DND-41 (cell line): ENCODE data around the gene LRIT1.

Experiments used
- ATAC-seq: fragments of 200-7000 bp; cut with Tn5 transposase; 3 replicates; pipeline ENCODE4 v1.9.1; 2021; ENCODE audit warnings: low read depth; ENCODE audit not compliant: insufficient read depth
- DNase-seq: peaks from one replicate; pipeline ENCODE4 v3.0.0-alpha.2; 2020
- H2AFZ ChIP-seq: 2 replicates; pipeline ENCODE4 v1.6.0; 2012; ENCODE audit warnings: low read depth, low read length
- H3K27ac ChIP-seq: 2 replicates; pipeline ENCODE4 v1.5.1; 2012; ENCODE audit warnings: low read length, inconsistent platforms
- H3K27me3 ChIP-seq: fragments of 200-600 bp; sonication (generic); 2 replicates; pipeline ENCODE4 v1.6.0; 2012; ENCODE audit warnings: low read length, mild to moderate bottlenecking, inconsistent platforms; ENCODE audit not compliant: insufficient read depth, poor library complexity
- H3K36me3 ChIP-seq: 2 replicates; pipeline ENCODE4 v1.5.1; 2012; ENCODE audit warnings: low read length, inconsistent platforms; ENCODE audit not compliant: insufficient read depth
- H3K4me1 ChIP-seq: 2 replicates; pipeline ENCODE4 v1.5.1; 2012; ENCODE audit warnings: mild to moderate bottlenecking, low read length; ENCODE audit not compliant: insufficient read depth
- H3K4me2 ChIP-seq: 2 replicates; pipeline ENCODE4 v1.6.0; 2012; ENCODE audit warnings: mild to moderate bottlenecking, moderate library complexity, low read length, inconsistent platforms; ENCODE audit not compliant: insufficient read depth
- H3K4me3 ChIP-seq, 2 experiments: fragments of 200-600 bp in 1 of 2; shearing (Covaris generic) in 1 of 2; 2 replicates each; pipeline ENCODE4 v1.5.1; 2012 to 2016; ENCODE audit warnings: inconsistent platforms in 2 of 2, low read length in 2 of 2, mild to moderate bottlenecking in 2 of 2, low read depth in 1 of 2, moderate library complexity in 1 of 2
- H3K79me2 ChIP-seq: 2 replicates; pipeline ENCODE4 v1.6.0; 2012; ENCODE audit warnings: low read length, inconsistent platforms; ENCODE audit not compliant: insufficient read depth
- H3K9ac ChIP-seq: 2 replicates; pipeline ENCODE4 v1.6.0; 2012; ENCODE audit warnings: low read depth, mild to moderate bottlenecking, inconsistent platforms, low read length, moderate library complexity
- H3K9me3 ChIP-seq: 2 replicates; pipeline ENCODE4 v1.5.1; 2012; ENCODE audit warnings: low read length, moderate library complexity, mild to moderate bottlenecking, inconsistent platforms; ENCODE audit not compliant: insufficient read depth, severe bottlenecking
- H4K20me1 ChIP-seq: 2 replicates; pipeline ENCODE4 v1.6.0; 2012; ENCODE audit warnings: low read length; ENCODE audit not compliant: insufficient read depth
- EZH2 ChIP-seq: IDR thresholded peaks from 3 replicates; pipeline ENCODE4 v1.6.1; 2012; ENCODE audit warnings: borderline replicate concordance, low read depth, mild to moderate bottlenecking, moderate library complexity, low read length, inconsistent platforms; ENCODE audit not compliant: severe bottlenecking
- TF ChIP-seq, protein P1 (sequence below): IDR thresholded peaks from 2 replicates; pipeline ENCODE4 v1.5.1; 2012; ENCODE audit warnings: borderline replicate concordance, low read length, moderate library complexity, mild to moderate bottlenecking; ENCODE audit not compliant: poor library complexity, severe bottlenecking; ENCODE audit errors: extremely low read depth

The LRIT1 gene

DNA sequence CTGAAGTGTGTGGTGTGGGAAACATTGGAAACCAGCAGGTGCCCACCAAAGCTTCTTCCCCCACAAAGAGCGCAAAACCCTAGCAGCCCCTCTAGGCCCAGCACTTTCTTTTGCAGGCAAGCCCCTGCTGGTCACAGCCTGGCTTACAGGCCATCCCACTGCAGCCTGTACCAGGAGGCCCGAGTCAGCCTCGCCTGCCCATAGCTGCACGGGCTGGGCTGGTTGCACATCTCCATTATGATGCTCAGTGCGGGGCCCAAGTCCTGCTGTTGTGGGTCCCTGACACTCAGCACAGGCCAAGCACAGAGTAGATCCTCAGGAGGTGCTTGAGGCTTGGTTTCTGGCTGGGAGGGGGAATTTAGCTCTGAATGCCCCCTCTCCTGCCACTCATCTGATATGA is 39.0 kb downstream of the LRIT1 start:
- Histone ChIP-seq H3K9ac (no peak overlapping the region), H2AFZ (no peak overlapping the region), H3K4me1 (no peaks in the 10 kb centered on the region), H3K27ac (no peak overlapping the region), H3K9me3 (no peaks in the 10 kb centered on the region), H4K20me1 (no peaks in the 10 kb centered on the region), H3K36me3 (no peaks in the 10 kb centered on the region), H3K4me2 (no peak overlapping the region), H3K4me3 (no peak overlapping the region), H3K79me2 (no peaks in the 10 kb centered on the region), H3K27me3 (peaks cover 3% of the 10 kb centered on the region)
- ATAC-seq (no peak), DNase-seq (no peak)
- TF ChIP-seq, protein P1, sequence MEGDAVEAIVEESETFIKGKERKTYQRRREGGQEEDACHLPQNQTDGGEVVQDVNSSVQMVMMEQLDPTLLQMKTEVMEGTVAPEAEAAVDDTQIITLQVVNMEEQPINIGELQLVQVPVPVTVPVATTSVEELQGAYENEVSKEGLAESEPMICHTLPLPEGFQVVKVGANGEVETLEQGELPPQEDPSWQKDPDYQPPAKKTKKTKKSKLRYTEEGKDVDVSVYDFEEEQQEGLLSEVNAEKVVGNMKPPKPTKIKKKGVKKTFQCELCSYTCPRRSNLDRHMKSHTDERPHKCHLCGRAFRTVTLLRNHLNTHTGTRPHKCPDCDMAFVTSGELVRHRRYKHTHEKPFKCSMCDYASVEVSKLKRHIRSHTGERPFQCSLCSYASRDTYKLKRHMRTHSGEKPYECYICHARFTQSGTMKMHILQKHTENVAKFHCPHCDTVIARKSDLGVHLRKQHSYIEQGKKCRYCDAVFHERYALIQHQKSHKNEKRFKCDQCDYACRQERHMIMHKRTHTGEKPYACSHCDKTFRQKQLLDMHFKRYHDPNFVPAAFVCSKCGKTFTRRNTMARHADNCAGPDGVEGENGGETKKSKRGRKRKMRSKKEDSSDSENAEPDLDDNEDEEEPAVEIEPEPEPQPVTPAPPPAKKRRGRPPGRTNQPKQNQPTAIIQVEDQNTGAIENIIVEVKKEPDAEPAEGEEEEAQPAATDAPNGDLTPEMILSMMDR: no peak
- no peak for TF ChIP-seq EZH2

DNA sequence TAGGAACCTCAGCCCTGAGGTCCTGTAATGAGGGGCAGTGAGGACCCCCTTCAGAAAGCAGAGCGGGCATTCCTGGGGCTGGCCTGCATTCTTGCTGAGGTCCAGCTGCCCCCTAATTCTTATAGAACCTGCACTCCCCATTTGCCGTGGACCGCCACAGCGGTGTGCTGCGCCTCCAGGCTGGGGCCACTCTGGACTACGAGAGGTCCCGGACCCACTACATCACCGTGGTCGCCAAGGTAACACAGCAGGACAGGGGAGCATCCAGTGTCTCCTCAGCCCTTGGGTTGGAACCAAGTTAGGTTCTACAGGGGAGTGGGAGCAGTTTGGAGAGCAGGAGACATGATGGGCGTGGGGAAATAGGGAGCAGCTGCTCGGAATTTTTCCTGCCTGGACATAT is 39.7 kb downstream of the LRIT1 start:
- TF ChIP-seq, protein P1: no peak
- no peak for TF ChIP-seq EZH2
- no peaks in the 10 kb centered on the region for H3K79me2 ChIP-seq
- DNase-seq (no peak), ATAC-seq (no peak)
- peaks cover 2% of the 10 kb centered on the region for H3K27me3 ChIP-seq
- no peaks in the 10 kb centered on the region; the same call in 1 of the 2 replicates for H4K20me1 ChIP-seq
- H3K36me3 ChIP-seq: no peaks in the 10 kb centered on the region
- no peak overlapping the region for H3K9ac ChIP-seq
- no peak overlapping the region for H2AFZ ChIP-seq
- H3K4me3 ChIP-seq: no peak overlapping the region
- H3K9me3 ChIP-seq: no peaks in the 10 kb centered on the region
- H3K4me2 ChIP-seq: no peak overlapping the region
- H3K4me1 ChIP-seq: no peaks in the 10 kb centered on the region
- H3K27ac ChIP-seq: no peak overlapping the region

DNA sequence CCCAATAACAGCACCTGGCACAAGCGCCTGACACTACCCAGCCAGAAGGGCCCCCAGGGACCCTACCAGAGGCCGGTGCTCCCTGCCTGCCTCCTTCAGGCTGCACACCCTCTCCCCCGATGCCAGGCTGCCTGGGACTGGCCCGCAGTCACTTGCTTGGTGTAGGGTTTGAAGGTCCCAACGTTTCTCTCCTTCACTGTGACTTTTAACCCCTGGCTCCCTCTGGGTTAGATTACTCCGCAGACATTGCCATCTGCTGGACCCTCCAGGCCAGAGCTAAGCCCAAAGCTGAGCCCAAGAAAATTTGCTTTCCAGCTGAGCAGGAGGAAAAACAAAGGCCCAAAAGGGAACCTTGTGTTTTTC is 40.1 kb downstream of the LRIT1 start:
- Histone ChIP-seq H3K9me3 (no peaks in the 10 kb centered on the region), H2AFZ (no peak overlapping the region), H3K27ac (no peak overlapping the region), H3K9ac (no peak overlapping the region), H3K4me3 (no peak overlapping the region), H3K36me3 (no peaks in the 10 kb centered on the region), H3K79me2 (no peaks in the 10 kb centered on the region), H4K20me1 (no peaks in the 10 kb centered on the region; the same call in 1 of the 2 replicates), H3K27me3 (peaks cover 3% of the 10 kb centered on the region), H3K4me1 (peaks cover under 1% of the 10 kb centered on the region; the same call in 1 of the 2 replicates), H3K4me2 (no peak overlapping the region)
- DNase-seq (no peak), ATAC-seq (no peak)
- no peak for TF ChIP-seq EZH2
- TF ChIP-seq, protein P1: no peak
